ENCODE data around the gene CUEDC2.

- TF ChIP-seq EZH2 (IDR thresholded peaks at IDR 0.05; ENCODE audit: low read length, missing control alignments) (no peak), CTCF (conservative IDR thresholded peaks at IDR 0.05 in 1 of 2, IDR thresholded peaks at IDR 0.05 in 1 of 2; ENCODE audit: low read depth in 1 of 2, low read length in 2 of 2) (no peak)
Observed at GRCh38 chr10:102410429-102411073, 21.8 kb downstream of the CUEDC2 start.

Data from fibroblast of lung (primary cell).